Prostate gland (tissue), 2 donors: ENCODE measurements around the gene SLAMF6.

Experiments
- CTCF ChIP-seq, 4 experiments: fragments of 200-600 bp in 2 of 4; fragments of 450-650 bp in 2 of 4; sonication (generic) in 2 of 4; IDR thresholded peaks; 1 replicate in 3 of 4; 2 replicates in 1 of 4; pipeline ENCODE4 v1.5.1; 2016 to 2019; ENCODE audit warnings: antibody characterized with exemption in 4 of 4, mild to moderate bottlenecking in 2 of 4, moderate library complexity in 2 of 4
- POLR2A ChIP-seq: fragments of 450-650 bp; IDR thresholded peaks from one replicate; pipeline ENCODE4 v1.6.1; 2016; ENCODE audit warnings: antibody characterized with exemption, mild to moderate bottlenecking
- POLR2AphosphoS5 ChIP-seq: sonication (generic); formaldehyde crosslinking; IDR thresholded peaks from one replicate; pipeline ENCODE4 v1.6.1; 2017; ENCODE audit warnings: antibody characterized with exemption

GRCh38 chr1:160520582-160520981 is 2.5 kb downstream of the SLAMF6 start:
- TF ChIP-seq CTCF (IDR thresholded peaks at IDR 0.05) (no peak), POLR2A (no peak), POLR2AphosphoS5 (no peak)
